BLaER1 treated with 17β-estradiol and CSF1 and Interleukin-3, amounts not matched to agents 10 nM and 100 nM (cell line): ENCODE data around the gene GSAP.

ENCODE experiments used
- H3K27ac ChIP-seq, 11 experiments: shearing (Covaris generic); formaldehyde crosslinking; 2 replicates each; pipeline ENCODE4 v1.8.1; 2022
- H3K27me3 ChIP-seq, 11 experiments: shearing (Covaris generic); formaldehyde crosslinking; 2 replicates each; pipeline ENCODE4 v1.8.1; 2022
- H3K36me3 ChIP-seq, 11 experiments: shearing (Covaris generic); formaldehyde crosslinking; 2 replicates each; pipeline ENCODE4 v1.8.1; 2022
- H3K4me1 ChIP-seq, 10 experiments: shearing (Covaris generic); formaldehyde crosslinking; 2 replicates each; pipeline ENCODE4 v1.8.1; 2022
- H3K4me2 ChIP-seq, 11 experiments: shearing (Covaris generic); formaldehyde crosslinking; 2 replicates each; pipeline ENCODE4 v1.8.1; 2022
- H3K4me3 ChIP-seq, 10 experiments: shearing (Covaris generic); formaldehyde crosslinking; 2 replicates each; pipeline ENCODE4 v1.8.1; 2022
- H3K9ac ChIP-seq, 11 experiments: shearing (Covaris generic); formaldehyde crosslinking; 2 replicates each; pipeline ENCODE4 v1.8.1; 2022
- H3K9me3 ChIP-seq, 11 experiments: shearing (Covaris generic); formaldehyde crosslinking; replicated peaks in 1 of 11; 2 replicates each; pipeline ENCODE4 v1.8.1; 2022
- H4K20me1 ChIP-seq, 11 experiments: shearing (Covaris generic); formaldehyde crosslinking; 2 replicates each; pipeline ENCODE4 v1.8.1; 2022
- Cebpa-rat ChIP-seq, 11 experiments: shearing (Covaris generic); IDR thresholded peaks; 2 replicates each; pipeline ENCODE4 v1.8.1; 2022

The GSAP gene

GRCh38 chr7:77308792-77309191 lies 107.4 kb downstream of the GSAP start:
- H3K9ac ChIP-seq = no peak overlapping the region
- no peak overlapping the region for H3K4me3 ChIP-seq
- peaks cover 0 to 13% (median 2%) of the 10 kb centered on the region in 10 experiments; a peak in 6 of 20 replicates for H3K4me1 ChIP-seq
- H3K4me2 ChIP-seq = no peak overlapping the region
- peaks cover 0 to 77% (median 0%) of the 10 kb centered on the region in 11 experiments; a peak in 10 of 22 replicates for H3K36me3 ChIP-seq
- no peak for TF ChIP-seq Cebpa-rat (IDR thresholded peaks at IDR 0.05)
- H4K20me1 ChIP-seq = no peaks in the 10 kb centered on the region
- peaks cover 0 to 33% (median 7%) of the 10 kb centered on the region in 11 experiments; a peak in 15 of 22 replicates for H3K9me3 ChIP-seq
- no peak overlapping the region for H3K27ac ChIP-seq
- no peaks in the 10 kb centered on the region for H3K27me3 ChIP-seq

GRCh38 chr7:77306231-77307067 lies 109.7 kb downstream of the GSAP start:
- TF ChIP-seq Cebpa-rat (IDR thresholded peaks at IDR 0.05) = no peak
- no peak overlapping the region for H3K4me3 ChIP-seq
- peaks cover 0 to 13% (median 2%) of the 10 kb centered on the region in 10 experiments; a peak in 6 of 20 replicates for H3K4me1 ChIP-seq
- H3K27ac ChIP-seq = 0 out of 22 replicates have a peak overlapping the region, but pooled peaks of 1 of the 11 experiments have one; percentile 2
- no peak overlapping the region for H3K4me2 ChIP-seq
- H3K27me3 ChIP-seq = no peaks in the 10 kb centered on the region
- no peaks in the 10 kb centered on the region for H4K20me1 ChIP-seq
- peaks cover 0 to 54% (median 0%) of the 10 kb centered on the region in 11 experiments; a peak in 8 of 22 replicates for H3K36me3 ChIP-seq
- peaks cover 0 to 55% (median 10%) of the 10 kb centered on the region in 11 experiments; a peak in 16 of 22 replicates for H3K9me3 ChIP-seq
- H3K9ac ChIP-seq = no peak overlapping the region

GRCh38 chr7:77295549-77295948 lies 120.6 kb downstream of the GSAP start:
- no peak for TF ChIP-seq Cebpa-rat (IDR thresholded peaks at IDR 0.05)
- no peak overlapping the region for H3K9ac ChIP-seq
- H3K36me3 ChIP-seq = peaks cover 0 to 13% (median 0%) of the 10 kb centered on the region in 11 experiments; a peak in 9 of 22 replicates
- H3K27me3 ChIP-seq = no peaks in the 10 kb centered on the region
- no peak overlapping the region for H3K27ac ChIP-seq
- H3K4me3 ChIP-seq = no peak overlapping the region
- no peaks in the 10 kb centered on the region for H4K20me1 ChIP-seq
- H3K9me3 ChIP-seq = peaks cover 12 to 30% (median 17%) of the 10 kb centered on the region in 11 experiments
- H3K4me2 ChIP-seq = no peak overlapping the region
- no peaks in the 10 kb centered on the region for H3K4me1 ChIP-seq

- Histone ChIP-seq H4K20me1 (no peaks in the 10 kb centered on the region), H3K4me2 (no peak overlapping the region), H3K4me1 (peaks cover 12 to 15% (median 14%) of the 10 kb centered on the region in 10 experiments), H3K27me3 (no peaks in the 10 kb centered on the region), H3K36me3 (peaks cover 0 to 13% (median 5%) of the 10 kb centered on the region in 11 experiments; a peak in 9 of 22 replicates), H3K9me3 (peaks cover 14 to 27% (median 20%) of the 10 kb centered on the region in 11 experiments), H3K4me3 (no peak overlapping the region), H3K9ac (no peak overlapping the region), H3K27ac (no peak overlapping the region)
- TF ChIP-seq Cebpa-rat (IDR thresholded peaks at IDR 0.05) = no peak
These were observed 123.1 kb downstream of the GSAP start for GRCh38 chr7:77293046-77293445.

GRCh38 chr7:77290425-77290824 lies 125.7 kb downstream of the GSAP start:
- TF ChIP-seq Cebpa-rat (IDR thresholded peaks at IDR 0.05) = no peak
- peaks cover 0 to 12% (median 4%) of the 10 kb centered on the region in 11 experiments; a peak in 2 of 22 replicates for H3K36me3 ChIP-seq
- no peak overlapping the region for H3K9ac ChIP-seq
- H3K9me3 ChIP-seq = peaks cover 0 to 24% (median 9%) of the 10 kb centered on the region in 11 experiments; a peak in 13 of 22 replicates
- no peak overlapping the region for H3K27ac ChIP-seq
- peaks cover 14 to 19% (median 17%) of the 10 kb centered on the region in 10 experiments for H3K4me1 ChIP-seq
- no peaks in the 10 kb centered on the region for H4K20me1 ChIP-seq
- H3K4me2 ChIP-seq = no peak overlapping the region
- H3K27me3 ChIP-seq = no peaks in the 10 kb centered on the region
- no peak overlapping the region for H3K4me3 ChIP-seq

- no peaks in the 10 kb centered on the region for H3K27me3 ChIP-seq
- H3K9me3 ChIP-seq = peaks cover 0 to 24% (median 9%) of the 10 kb centered on the region in 11 experiments; a peak in 13 of 22 replicates
- H4K20me1 ChIP-seq = no peaks in the 10 kb centered on the region
- no peak overlapping the region for H3K9ac ChIP-seq
- TF ChIP-seq Cebpa-rat (IDR thresholded peaks at IDR 0.05) = no peak
- H3K4me3 ChIP-seq = no peak overlapping the region
- H3K4me1 ChIP-seq = peaks cover 14 to 28% (median 17%) of the 10 kb centered on the region in 10 experiments
- H3K36me3 ChIP-seq = peaks cover 0 to 12% (median 4%) of the 10 kb centered on the region in 11 experiments; a peak in 2 of 22 replicates
- no peak overlapping the region for H3K27ac ChIP-seq
- peak overlapping the region; percentile 33 to 67 (median 53) for H3K4me2 ChIP-seq
These were observed 126.8 kb downstream of the GSAP start for GRCh38 chr7:77289387-77289786.

GRCh38 chr7:77288676-77289320 lies 127.4 kb downstream of the GSAP start:
- Histone ChIP-seq H3K4me2 (peak overlapping the region; percentile 33 to 67 (median 53)), H3K9ac (no peak overlapping the region), H3K4me3 (no peak overlapping the region), H3K9me3 (peaks cover 0 to 24% (median 9%) of the 10 kb centered on the region in 11 experiments; a peak in 13 of 22 replicates), H3K27ac (0 out of 22 replicates have a peak overlapping the region, but pooled peaks of 1 of the 11 experiments have one; percentile 7), H4K20me1 (no peaks in the 10 kb centered on the region), H3K36me3 (peaks cover 0 to 12% (median 4%) of the 10 kb centered on the region in 11 experiments; a peak in 1 of 22 replicates), H3K27me3 (no peaks in the 10 kb centered on the region), H3K4me1 (peaks cover 14 to 28% (median 17%) of the 10 kb centered on the region in 10 experiments)
- no peak for TF ChIP-seq Cebpa-rat (IDR thresholded peaks at IDR 0.05)

GRCh38 chr7:77284616-77285015 lies 131.5 kb downstream of the GSAP start:
- Histone ChIP-seq H3K4me3 (no peak overlapping the region), H3K27ac (no peak overlapping the region), H3K4me2 (peak overlapping the region in 1 of 11 experiments; percentile 12; a peak in 2 of 22 replicates), H3K4me1 (peaks cover 27 to 41% (median 30%) of the 10 kb centered on the region in 10 experiments), H3K27me3 (no peaks in the 10 kb centered on the region), H4K20me1 (no peaks in the 10 kb centered on the region), H3K36me3 (peaks cover 0 to 12% (median 0%) of the 10 kb centered on the region in 11 experiments; a peak in 1 of 22 replicates), H3K9me3 (peaks cover 0 to 24% (median 9%) of the 10 kb centered on the region in 11 experiments; a peak in 13 of 22 replicates), H3K9ac (no peak overlapping the region; a peak in 1 of 22 replicates)
- TF ChIP-seq Cebpa-rat (IDR thresholded peaks at IDR 0.05) = no peak
